ENCODE results near the gene RFC2. TPM values are rescaled to one million over a fixed set of nuclear protein-coding genes. Genes with fewer than 3 reads are reported as not detected.
"Not testable (repeated sequence)": the region's sequence is repeated elsewhere in the genome, so short reads cannot be mapped to it uniquely, and the experiment has no call there.

The RFC2 gene
- total RNA-seq, 1 donor from 2014 or later, result 14.5 TPM

- H3K27ac ChIP-seq, result no peak overlapping the region
These were observed 2.6 kb upstream of the RFC2 start for GRCh38 chr7:74256491-74257408.

DNA sequence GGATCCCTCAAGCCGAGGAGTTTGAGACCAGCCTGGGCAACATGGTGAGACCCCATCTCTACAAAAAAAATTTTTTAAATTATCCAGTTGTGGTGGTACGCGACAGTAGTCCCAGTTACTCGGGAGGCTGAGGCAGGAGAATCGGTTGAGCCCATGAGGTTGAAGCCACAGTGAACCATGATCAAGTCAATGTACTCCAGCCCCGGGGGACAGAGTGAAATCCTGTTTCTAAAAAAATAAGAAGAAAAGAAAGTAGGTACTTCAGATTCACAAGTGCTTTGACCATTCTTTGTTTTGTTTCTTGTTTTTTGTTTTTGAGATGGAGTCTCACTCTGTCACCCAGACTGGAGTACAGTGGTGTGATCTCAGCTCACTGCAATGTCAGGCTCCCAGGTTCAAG, 1.3 kb upstream of the RFC2 start:
- H3K9me3 ChIP-seq, result not testable (repeated sequence)
- Histone ChIP-seq H3K4me3 (peak overlapping the region; percentile 87 to 94), H3K27ac (peak overlapping the region; percentile 96)

More at GRCh38 chr7:74256491-74257408, 2.6 kb upstream of the RFC2 start:
- Histone ChIP-seq H3K27me3 (no peaks in the 10 kb centered on the region), H3K4me3 (no peak overlapping the region), H3K9me3 (no peaks in the 10 kb centered on the region), H3K4me1 (peaks cover 26% of the 10 kb centered on the region), H3K36me3 (no peaks in the 10 kb centered on the region)
- TF ChIP-seq, protein P1, sequence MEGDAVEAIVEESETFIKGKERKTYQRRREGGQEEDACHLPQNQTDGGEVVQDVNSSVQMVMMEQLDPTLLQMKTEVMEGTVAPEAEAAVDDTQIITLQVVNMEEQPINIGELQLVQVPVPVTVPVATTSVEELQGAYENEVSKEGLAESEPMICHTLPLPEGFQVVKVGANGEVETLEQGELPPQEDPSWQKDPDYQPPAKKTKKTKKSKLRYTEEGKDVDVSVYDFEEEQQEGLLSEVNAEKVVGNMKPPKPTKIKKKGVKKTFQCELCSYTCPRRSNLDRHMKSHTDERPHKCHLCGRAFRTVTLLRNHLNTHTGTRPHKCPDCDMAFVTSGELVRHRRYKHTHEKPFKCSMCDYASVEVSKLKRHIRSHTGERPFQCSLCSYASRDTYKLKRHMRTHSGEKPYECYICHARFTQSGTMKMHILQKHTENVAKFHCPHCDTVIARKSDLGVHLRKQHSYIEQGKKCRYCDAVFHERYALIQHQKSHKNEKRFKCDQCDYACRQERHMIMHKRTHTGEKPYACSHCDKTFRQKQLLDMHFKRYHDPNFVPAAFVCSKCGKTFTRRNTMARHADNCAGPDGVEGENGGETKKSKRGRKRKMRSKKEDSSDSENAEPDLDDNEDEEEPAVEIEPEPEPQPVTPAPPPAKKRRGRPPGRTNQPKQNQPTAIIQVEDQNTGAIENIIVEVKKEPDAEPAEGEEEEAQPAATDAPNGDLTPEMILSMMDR (IDR thresholded peaks at IDR 0.05), result no peak
- TF ChIP-seq POLR2AphosphoS5 (IDR thresholded peaks at IDR 0.05; ENCODE audit: insufficient read depth in 1 of 2, low read depth in 1 of 2) (no peak), POLR2A (IDR thresholded peaks at IDR 0.05) (no peak)
- intact Hi-C loops (cut with DNase I), result loop anchor here (5.0 kb wide), 1 partner anchor 36 kb away; no protein-coding TSS in a partner anchor
- no peak for DNase-seq (ENCODE audit: extremely low spot score in 2 of 2)

GRCh38 chr7:74254858-74255379, 720 bp upstream of the RFC2 start:
- Histone ChIP-seq H3K4me1 (peaks cover 26% of the 10 kb centered on the region), H3K27ac (peak overlapping the region; percentile 96), H3K9me3 (no peaks in the 10 kb centered on the region), H3K36me3 (peaks cover 0 to 12% of the 10 kb centered on the region in 2 donors), H3K4me3 (peak overlapping the region; percentile 87 to 94), H3K27me3 (no peaks in the 10 kb centered on the region)
- DNase-seq (ENCODE audit: extremely low spot score in 2 of 2), result no peak
- intact Hi-C loops (cut with DNase I), result loop anchor here (5.0 kb wide), 1 partner anchor 37 kb away; no protein-coding TSS in a partner anchor
- TF ChIP-seq POLR2A (IDR thresholded peaks at IDR 0.05) (no peak), POLR2AphosphoS5 (IDR thresholded peaks at IDR 0.05; ENCODE audit: insufficient read depth in 1 of 2, low read depth in 1 of 2) (no peak)
- TF ChIP-seq, protein P1 (IDR thresholded peaks at IDR 0.05), result no peak

More for the DNA sequence above, 1.3 kb upstream of the RFC2 start:
- not testable (repeated sequence) for DNase-seq (ENCODE audit: extremely low spot score in 2 of 2); H3K36me3 ChIP-seq; H3K27me3 ChIP-seq
- peaks cover 26% of the 10 kb centered on the region for H3K4me1 ChIP-seq
- intact Hi-C loops (cut with DNase I), result loop anchor here (5.0 kb wide), 1 partner anchor 37 kb away; no protein-coding TSS in a partner anchor

GRCh38 chr7:74253835-74254128, 417 bp downstream of the RFC2 start:
- H3K27me3 ChIP-seq, result no peaks in the 10 kb centered on the region
- peaks cover 0 to 24% of the 10 kb centered on the region in 2 donors for H3K36me3 ChIP-seq
- H3K4me3 ChIP-seq, result peak overlapping the region; percentile 87 to 94
- no peak for TF ChIP-seq POLR2A (IDR thresholded peaks at IDR 0.05)
- TF ChIP-seq, protein P1 (IDR thresholded peaks at IDR 0.05), result no peak
- TF ChIP-seq POLR2AphosphoS5 (IDR thresholded peaks at IDR 0.05; ENCODE audit: insufficient read depth in 1 of 2, low read depth in 1 of 2), result no peak
- peak overlapping the region; percentile 96 for H3K27ac ChIP-seq
- no peak for DNase-seq (ENCODE audit: extremely low spot score in 2 of 2)
- intact Hi-C loops (cut with DNase I), result no loop called here
- peaks cover 26% of the 10 kb centered on the region for H3K4me1 ChIP-seq
- H3K9me3 ChIP-seq, result no peaks in the 10 kb centered on the region

GRCh38 chr7:74253331-74253730, 868 bp downstream of the RFC2 start:
- peaks cover 26% of the 10 kb centered on the region for H3K4me1 ChIP-seq
- H3K9me3 ChIP-seq, result no peaks in the 10 kb centered on the region
- intact Hi-C loops (cut with DNase I), result no loop called here
- no peak for DNase-seq (ENCODE audit: extremely low spot score in 2 of 2)
- peak overlapping the region; percentile 87 to 94 for H3K4me3 ChIP-seq
- TF ChIP-seq POLR2A (IDR thresholded peaks at IDR 0.05), result no peak
- TF ChIP-seq, protein P1 (IDR thresholded peaks at IDR 0.05), result no peak
- no peak for TF ChIP-seq POLR2AphosphoS5 (IDR thresholded peaks at IDR 0.05; ENCODE audit: insufficient read depth in 1 of 2, low read depth in 1 of 2)
- peaks cover 0 to 28% of the 10 kb centered on the region in 2 donors for H3K36me3 ChIP-seq
- no peak overlapping the region for H3K27ac ChIP-seq
- H3K27me3 ChIP-seq, result no peaks in the 10 kb centered on the region

All from vagina (tissue), 2 donors.